Neural cell (in vitro differentiated cells): ENCODE measurements around the gene PTPN3. TPM values are rescaled to one million over a fixed set of nuclear protein-coding genes. Genes with fewer than 3 reads are reported as not detected.

Experiments used
- H2AFZ ChIP-seq: fragments of 200-600, 300-800 bp; sonication (generic), shearing (Covaris generic); 2 replicates; pipeline ENCODE4 v1.6.0; 2014; ENCODE audit warnings: low read depth, mild to moderate bottlenecking, antibody characterized with exemption, low read length, moderate library complexity
- H3F3A ChIP-seq: fragments of 200-600 bp; shearing (Covaris generic); 2 replicates; pipeline ENCODE4 v1.6.1; 2016; ENCODE audit warnings: mild to moderate bottlenecking, moderate library complexity, mixed read lengths, antibody characterized with exemption, low read length; ENCODE audit not compliant: insufficient read depth, poor library complexity, severe bottlenecking
- H3K27ac ChIP-seq: fragments of 200-600, 300-800 bp; sonication (generic), shearing (Covaris generic); 2 replicates; pipeline ENCODE4 v1.5.1; 2014; ENCODE audit warnings: mild to moderate bottlenecking, low read length, moderate library complexity
- H3K27me3 ChIP-seq: fragments of 300-800, 200-600 bp; sonication (generic), shearing (Covaris generic); 2 replicates; pipeline ENCODE4 v1.6.0; 2014; ENCODE audit warnings: mild to moderate bottlenecking, low read depth, low read length, moderate library complexity; ENCODE audit not compliant: insufficient read depth
- H3K36me3 ChIP-seq: fragments of 300-800, 200-600 bp; sonication (generic), shearing (Covaris generic); 2 replicates; pipeline ENCODE4 v1.5.1; 2014; ENCODE audit warnings: mild to moderate bottlenecking, antibody characterized with exemption, low read length, moderate library complexity; ENCODE audit not compliant: insufficient read depth
- H3K4me2 ChIP-seq: fragments of 300-800, 200-600 bp; sonication (generic), shearing (Covaris generic); 2 replicates; pipeline ENCODE4 v1.6.0; 2014; ENCODE audit warnings: mild to moderate bottlenecking, low read length
- H3K4me3 ChIP-seq: fragments of 300-800, 200-600 bp; sonication (generic), shearing (Covaris generic); 2 replicates; pipeline ENCODE4 v1.5.1; 2014; ENCODE audit warnings: mild to moderate bottlenecking, low read length, moderate library complexity
- H3K79me2 ChIP-seq: fragments of 200-600 bp; shearing (Covaris generic); replicated peaks from 2 replicates; pipeline ENCODE4 v1.6.0; 2014; ENCODE audit warnings: mild to moderate bottlenecking, low read length, moderate library complexity; ENCODE audit not compliant: insufficient read depth
- H3K9ac ChIP-seq: fragments of 300-800, 200-600 bp; sonication (generic), shearing (Covaris generic); 2 replicates; pipeline ENCODE4 v1.6.1; 2016; ENCODE audit warnings: mild to moderate bottlenecking, low read length, mixed read lengths
- H3K9me2 ChIP-seq: fragments of 200-600 bp; shearing (Covaris generic); 2 replicates; pipeline ENCODE4 v1.6.1; 2016; ENCODE audit warnings: mild to moderate bottlenecking, low read length, mixed read lengths; ENCODE audit not compliant: insufficient read depth
- H3K9me3 ChIP-seq: fragments of 200-600, 300-800 bp; sonication (generic), shearing (Covaris generic); 2 replicates; pipeline ENCODE4 v1.6.1; 2016; ENCODE audit warnings: mild to moderate bottlenecking, mixed run types, low read length, moderate library complexity, mixed read lengths
- H4K20me1 ChIP-seq: fragments of 200-600 bp; shearing (Covaris generic); 2 replicates; pipeline ENCODE4 v1.6.1; 2016; ENCODE audit warnings: mild to moderate bottlenecking, mixed run types; ENCODE audit not compliant: insufficient read depth
- EP300 ChIP-seq: fragments of 450-650 bp; conservative IDR thresholded peaks from 2 replicates; pipeline ENCODE4 v1.6.1; 2014; ENCODE audit warnings: antibody characterized with exemption, mild to moderate bottlenecking, moderate library complexity; ENCODE audit not compliant: poor library complexity, severe bottlenecking
- EZH2 ChIP-seq: fragments of 200-600, 300-800 bp; shearing (Covaris generic), sonication (generic); IDR thresholded peaks from 2 replicates; pipeline ENCODE4 v1.6.1; 2014; ENCODE audit warnings: antibody characterized with exemption, low read length, borderline replicate concordance, mild to moderate bottlenecking; ENCODE audit not compliant: insufficient read depth, poor library complexity, severe bottlenecking
- MXI1 ChIP-seq: fragments of 450-650 bp; conservative IDR thresholded peaks from 2 replicates; pipeline ENCODE4 v1.6.1; 2014; ENCODE audit warnings: antibody characterized with exemption, mild to moderate bottlenecking; ENCODE audit not compliant: poor library complexity, severe bottlenecking
- POLR2AphosphoS5 ChIP-seq: IDR thresholded peaks from 2 replicates; pipeline ENCODE4 v1.6.1; 2012
- RAD21 ChIP-seq: fragments of 450-650 bp; conservative IDR thresholded peaks from 2 replicates; pipeline ENCODE4 v1.6.1; 2014; ENCODE audit warnings: antibody characterized with exemption, mild to moderate bottlenecking, moderate library complexity
- SMC3 ChIP-seq: fragments of 450-650 bp; conservative IDR thresholded peaks from 2 replicates; pipeline ENCODE4 v1.6.1; 2014; ENCODE audit warnings: antibody characterized with exemption, mild to moderate bottlenecking, moderate library complexity; ENCODE audit not compliant: poor library complexity
- TAF1 ChIP-seq: IDR thresholded peaks from 2 replicates; pipeline ENCODE4 v1.6.1; 2012; ENCODE audit warnings: low read depth
- polyA plus RNA-seq: library from polyadenylated mRNA; depleted of rRNA; stranded (reverse); fragments of >200 nt; gene quantifications from 2 replicates; pipeline ENCODE4 v1.2.3, GENCODE V29; 2014
- TF ChIP-seq, protein P1 (sequence below): IDR thresholded peaks from 2 replicates; pipeline ENCODE4 v1.6.1; 2012; ENCODE audit warnings: borderline replicate concordance
- TF ChIP-seq, protein P2 (sequence below): fragments of 450-650 bp; IDR thresholded peaks from 2 replicates; pipeline ENCODE4 v1.5.1; 2014; ENCODE audit warnings: antibody characterized with exemption, mild to moderate bottlenecking, moderate library complexity; ENCODE audit not compliant: poor library complexity, severe bottlenecking

Gene PTPN3
- polyA plus RNA-seq, 1 donor from 2014 or later, result 3.8 TPM

- H4K20me1 ChIP-seq, result no peaks in the 10 kb centered on the region
- H3K4me2 ChIP-seq, result no peak overlapping the region
- no peak overlapping the region for H2AFZ ChIP-seq
- no peak overlapping the region for H3K27ac ChIP-seq
- H3K9ac ChIP-seq, result no peak overlapping the region
- no peaks in the 10 kb centered on the region for H3F3A ChIP-seq
- H3K27me3 ChIP-seq, result no peaks in the 10 kb centered on the region
- H3K36me3 ChIP-seq, result no peaks in the 10 kb centered on the region
- TF ChIP-seq EP300, result no peak
- no peak for TF ChIP-seq POLR2AphosphoS5
- TF ChIP-seq EZH2, result no peak
- no peak for TF ChIP-seq SMC3
- TF ChIP-seq MXI1, result no peak
- TF ChIP-seq, protein P1, sequence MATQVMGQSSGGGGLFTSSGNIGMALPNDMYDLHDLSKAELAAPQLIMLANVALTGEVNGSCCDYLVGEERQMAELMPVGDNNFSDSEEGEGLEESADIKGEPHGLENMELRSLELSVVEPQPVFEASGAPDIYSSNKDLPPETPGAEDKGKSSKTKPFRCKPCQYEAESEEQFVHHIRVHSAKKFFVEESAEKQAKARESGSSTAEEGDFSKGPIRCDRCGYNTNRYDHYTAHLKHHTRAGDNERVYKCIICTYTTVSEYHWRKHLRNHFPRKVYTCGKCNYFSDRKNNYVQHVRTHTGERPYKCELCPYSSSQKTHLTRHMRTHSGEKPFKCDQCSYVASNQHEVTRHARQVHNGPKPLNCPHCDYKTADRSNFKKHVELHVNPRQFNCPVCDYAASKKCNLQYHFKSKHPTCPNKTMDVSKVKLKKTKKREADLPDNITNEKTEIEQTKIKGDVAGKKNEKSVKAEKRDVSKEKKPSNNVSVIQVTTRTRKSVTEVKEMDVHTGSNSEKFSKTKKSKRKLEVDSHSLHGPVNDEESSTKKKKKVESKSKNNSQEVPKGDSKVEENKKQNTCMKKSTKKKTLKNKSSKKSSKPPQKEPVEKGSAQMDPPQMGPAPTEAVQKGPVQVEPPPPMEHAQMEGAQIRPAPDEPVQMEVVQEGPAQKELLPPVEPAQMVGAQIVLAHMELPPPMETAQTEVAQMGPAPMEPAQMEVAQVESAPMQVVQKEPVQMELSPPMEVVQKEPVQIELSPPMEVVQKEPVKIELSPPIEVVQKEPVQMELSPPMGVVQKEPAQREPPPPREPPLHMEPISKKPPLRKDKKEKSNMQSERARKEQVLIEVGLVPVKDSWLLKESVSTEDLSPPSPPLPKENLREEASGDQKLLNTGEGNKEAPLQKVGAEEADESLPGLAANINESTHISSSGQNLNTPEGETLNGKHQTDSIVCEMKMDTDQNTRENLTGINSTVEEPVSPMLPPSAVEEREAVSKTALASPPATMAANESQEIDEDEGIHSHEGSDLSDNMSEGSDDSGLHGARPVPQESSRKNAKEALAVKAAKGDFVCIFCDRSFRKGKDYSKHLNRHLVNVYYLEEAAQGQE, result no peak
- TF ChIP-seq, protein P2, sequence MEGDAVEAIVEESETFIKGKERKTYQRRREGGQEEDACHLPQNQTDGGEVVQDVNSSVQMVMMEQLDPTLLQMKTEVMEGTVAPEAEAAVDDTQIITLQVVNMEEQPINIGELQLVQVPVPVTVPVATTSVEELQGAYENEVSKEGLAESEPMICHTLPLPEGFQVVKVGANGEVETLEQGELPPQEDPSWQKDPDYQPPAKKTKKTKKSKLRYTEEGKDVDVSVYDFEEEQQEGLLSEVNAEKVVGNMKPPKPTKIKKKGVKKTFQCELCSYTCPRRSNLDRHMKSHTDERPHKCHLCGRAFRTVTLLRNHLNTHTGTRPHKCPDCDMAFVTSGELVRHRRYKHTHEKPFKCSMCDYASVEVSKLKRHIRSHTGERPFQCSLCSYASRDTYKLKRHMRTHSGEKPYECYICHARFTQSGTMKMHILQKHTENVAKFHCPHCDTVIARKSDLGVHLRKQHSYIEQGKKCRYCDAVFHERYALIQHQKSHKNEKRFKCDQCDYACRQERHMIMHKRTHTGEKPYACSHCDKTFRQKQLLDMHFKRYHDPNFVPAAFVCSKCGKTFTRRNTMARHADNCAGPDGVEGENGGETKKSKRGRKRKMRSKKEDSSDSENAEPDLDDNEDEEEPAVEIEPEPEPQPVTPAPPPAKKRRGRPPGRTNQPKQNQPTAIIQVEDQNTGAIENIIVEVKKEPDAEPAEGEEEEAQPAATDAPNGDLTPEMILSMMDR, result no peak
- TF ChIP-seq TAF1, result no peak
- no peak for TF ChIP-seq RAD21
- no peak overlapping the region for H3K4me3 ChIP-seq
- no peaks in the 10 kb centered on the region for H3K9me2 ChIP-seq
- H3K79me2 ChIP-seq, result no peaks in the 10 kb centered on the region
- no peaks in the 10 kb centered on the region for H3K9me3 ChIP-seq
Observed at GRCh38 chr9:109537288-109537687, 39.2 kb upstream of the PTPN3 start.

DNA sequence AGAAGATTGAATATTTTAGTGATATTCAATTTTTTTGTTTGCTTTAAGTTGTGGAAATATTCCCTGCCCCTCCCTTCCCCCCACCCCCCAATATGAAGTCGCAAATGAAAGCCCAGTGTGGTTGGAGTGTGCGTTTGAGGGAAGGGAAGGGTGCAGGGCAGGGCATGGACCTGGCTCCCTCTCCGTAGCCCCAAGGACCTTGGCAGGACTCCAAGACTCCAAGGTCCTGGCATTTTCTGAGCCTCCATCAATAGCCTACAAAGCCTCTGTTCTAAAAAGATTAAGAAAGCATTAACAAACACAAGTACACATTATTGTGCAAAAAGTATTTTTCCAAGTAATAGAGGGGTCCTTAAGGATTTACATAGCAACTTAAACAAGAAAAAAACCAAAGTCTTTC is 38.8 kb upstream of the PTPN3 start:
- Histone ChIP-seq H3K9me2 (no peaks in the 10 kb centered on the region), H3K4me2 (no peak overlapping the region)

More for the DNA sequence above, 38.8 kb upstream of the PTPN3 start:
- Histone ChIP-seq H4K20me1 (no peaks in the 10 kb centered on the region), H2AFZ (no peak overlapping the region), H3K36me3 (no peaks in the 10 kb centered on the region), H3K9ac (no peak overlapping the region), H3K79me2 (no peaks in the 10 kb centered on the region), H3K27ac (no peak overlapping the region), H3F3A (no peaks in the 10 kb centered on the region), H3K27me3 (no peaks in the 10 kb centered on the region), H3K9me3 (no peaks in the 10 kb centered on the region), H3K4me3 (no peak overlapping the region)
- TF ChIP-seq RAD21, result no peak
- TF ChIP-seq MXI1, result no peak
- TF ChIP-seq, protein P1, result no peak
- no peak for TF ChIP-seq POLR2AphosphoS5
- no peak for TF ChIP-seq EZH2
- TF ChIP-seq, protein P2, result no peak
- TF ChIP-seq SMC3, result no peak
- TF ChIP-seq TAF1, result no peak
